Keratinocyte (primary cell): ENCODE results near the gene F7. TPM values are rescaled to one million over a fixed set of nuclear protein-coding genes. Genes with fewer than 3 reads are reported as not detected.

Source experiments
- DNase-seq: peaks from one replicate; pipeline ENCODE4 v3.0.0-alpha.2; 2011; ENCODE audit warnings: low read depth, missing footprints, low spot score
- FAIRE-seq: peaks from 2 replicates; lab custom pipeline; 2011; peaks lifted over from hg19 to GRCh38; lab: Jason Lieb, UNC
- H2AFZ ChIP-seq: 2 replicates; pipeline ENCODE4 v1.6.0; 2012; ENCODE audit warnings: low read length, control low read depth, inconsistent platforms; ENCODE audit not compliant: control insufficient read depth
- H3K27ac ChIP-seq: 2 replicates; pipeline ENCODE4 v1.5.1; 2011; ENCODE audit warnings: low read length; ENCODE audit not compliant: control insufficient read depth, insufficient read depth
- H3K27me3 ChIP-seq: 3 replicates; pipeline ENCODE4 v1.6.0; 2011; ENCODE audit warnings: low read length; ENCODE audit not compliant: control insufficient read depth, insufficient read depth; ENCODE audit errors: extremely low read depth
- H3K36me3 ChIP-seq, 2 experiments: 2 replicates in 1 of 2; 3 replicates in 1 of 2; pipeline ENCODE4 v1.5.1; 2011; ENCODE audit warnings: low read length in 2 of 2, mild to moderate bottlenecking in 1 of 2; ENCODE audit not compliant: control insufficient read depth in 2 of 2, insufficient read depth in 2 of 2; ENCODE audit errors: extremely low read depth in 1 of 2
- H3K4me1 ChIP-seq: 3 replicates; pipeline ENCODE4 v1.5.1; 2011; ENCODE audit warnings: low read length; ENCODE audit not compliant: control insufficient read depth, insufficient read depth; ENCODE audit errors: extremely low read depth
- H3K4me2 ChIP-seq: 3 replicates; pipeline ENCODE4 v1.6.0; 2011; ENCODE audit warnings: low read depth, low read length; ENCODE audit not compliant: control insufficient read depth, insufficient read depth; ENCODE audit errors: extremely low read depth
- H3K4me3 ChIP-seq, 3 experiments: fragments of 200-600 bp in 1 of 3; sonication (generic) in 1 of 3; 2 replicates in 2 of 3; 3 replicates in 1 of 3; pipeline ENCODE4 v1.5.1; 2011 to 2016; ENCODE audit warnings: low read length in 3 of 3, mild to moderate bottlenecking in 3 of 3, control low read depth in 2 of 3, inconsistent platforms in 1 of 3, low read depth in 1 of 3, mixed read lengths in 1 of 3, mixed run types in 1 of 3, moderate library complexity in 1 of 3; ENCODE audit not compliant: control insufficient read depth in 2 of 3, insufficient read depth in 2 of 3; ENCODE audit errors: extremely low read depth in 1 of 3
- H3K79me2 ChIP-seq: 2 replicates; pipeline ENCODE4 v1.6.0; 2012; ENCODE audit warnings: low read length; ENCODE audit not compliant: control insufficient read depth, insufficient read depth
- H3K9ac ChIP-seq: 3 replicates; pipeline ENCODE4 v1.6.0; 2011; ENCODE audit warnings: low read length; ENCODE audit not compliant: control insufficient read depth, insufficient read depth; ENCODE audit errors: extremely low read depth
- H3K9me1 ChIP-seq: 3 replicates; pipeline ENCODE4 v1.6.0; 2011; ENCODE audit warnings: low read length; ENCODE audit not compliant: control insufficient read depth, insufficient read depth; ENCODE audit errors: extremely low read depth
- H3K9me3 ChIP-seq: 2 replicates; pipeline ENCODE4 v1.5.1; 2012; ENCODE audit warnings: low read depth, low read length; ENCODE audit not compliant: control insufficient read depth
- H4K20me1 ChIP-seq: 3 replicates; pipeline ENCODE4 v1.6.0; 2011; ENCODE audit warnings: low read length; ENCODE audit not compliant: control insufficient read depth, insufficient read depth; ENCODE audit errors: extremely low read depth
- EZH2 ChIP-seq: IDR thresholded peaks from one replicate; pipeline ENCODE4 v1.6.1; 2012; ENCODE audit warnings: inconsistent platforms, mild to moderate bottlenecking, low read length, moderate library complexity
- dilution Hi-C: fragments of 300-500 bp; cut with MboI; formaldehyde crosslinking; loops from one replicate; pipeline ENCODE4 v1.7.0; 2020; ENCODE audit warnings: low sequenced_read_pairs; ENCODE audit not compliant: extremely low pct_ligation_motif_present
- polyA plus RNA-seq, 5 experiments: library from polyadenylated mRNA; depleted of rRNA in 3 of 5; stranded (reverse) in 3 of 5; stranded (forward) in 1 of 5; unstranded in 1 of 5; fragments of >200 nt; gene quantifications; 1 replicate in 1 of 5; 2 replicates in 3 of 5; 3 replicates in 1 of 5; pipeline versions ENCODE4 v1.2.1 to v1.2.3, GENCODE V29; 2011 to 2012; ENCODE audit warnings: missing spikeins in 2 of 5, low read depth in 1 of 5, low replicate concordance in 1 of 5
- TF ChIP-seq, protein P1 (sequence below), 3 experiments: IDR thresholded peaks in 1 of 3; conservative IDR thresholded peaks in 1 of 3; optimal IDR thresholded peaks in 1 of 3; 2 replicates in 2 of 3; 3 replicates in 1 of 3; pipeline versions ENCODE3 to v1.5.1; 2011; ENCODE audit warnings: low read length in 3 of 3, mild to moderate bottlenecking in 3 of 3, moderate library complexity in 2 of 3, control low read depth in 1 of 3, inconsistent platforms in 1 of 3; ENCODE audit not compliant: insufficient read depth in 2 of 3; ENCODE audit errors: extremely low read depth in 1 of 3

F7 gene
- polyA plus RNA-seq, 1 donor (not counting 4 experiments of a cell fraction or from before 2014, with no cell fraction given), result not detected

DNA sequence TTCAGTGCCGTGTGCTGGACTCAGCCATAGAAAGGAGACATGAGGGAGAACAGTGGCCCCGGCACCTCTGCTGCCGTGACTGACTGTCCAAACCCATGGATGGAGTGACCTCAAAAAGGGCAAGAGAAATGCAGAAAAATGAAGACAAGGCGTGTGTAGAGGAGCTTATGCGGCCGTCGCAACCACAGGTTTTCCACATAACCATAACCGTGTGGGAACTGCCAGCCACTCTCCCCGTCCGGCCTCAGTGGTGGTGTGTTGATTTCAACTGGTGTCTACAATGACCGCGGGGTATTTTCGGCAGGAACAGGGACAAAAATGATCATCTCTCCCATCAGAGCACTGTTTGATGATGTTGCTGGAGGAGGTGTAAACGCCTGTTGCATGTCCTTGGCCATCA lies 42.9 kb upstream of the F7 start:
- Histone ChIP-seq H3K9ac (no peak overlapping the region), H2AFZ (no peak overlapping the region), H3K4me1 (no peaks in the 10 kb centered on the region), H3K4me3 (no peak overlapping the region), H3K9me1 (no peaks in the 10 kb centered on the region), H4K20me1 (no peaks in the 10 kb centered on the region), H3K27me3 (no peaks in the 10 kb centered on the region), H3K36me3 (no peaks in the 10 kb centered on the region), H3K4me2 (no peak overlapping the region), H3K27ac (no peak overlapping the region), H3K79me2 (no peaks in the 10 kb centered on the region), H3K9me3 (peaks cover 4% of the 10 kb centered on the region)
- DNase-seq (no peak), FAIRE-seq (no peak)
- dilution Hi-C loops, result no loop called here
- TF ChIP-seq, protein P1, sequence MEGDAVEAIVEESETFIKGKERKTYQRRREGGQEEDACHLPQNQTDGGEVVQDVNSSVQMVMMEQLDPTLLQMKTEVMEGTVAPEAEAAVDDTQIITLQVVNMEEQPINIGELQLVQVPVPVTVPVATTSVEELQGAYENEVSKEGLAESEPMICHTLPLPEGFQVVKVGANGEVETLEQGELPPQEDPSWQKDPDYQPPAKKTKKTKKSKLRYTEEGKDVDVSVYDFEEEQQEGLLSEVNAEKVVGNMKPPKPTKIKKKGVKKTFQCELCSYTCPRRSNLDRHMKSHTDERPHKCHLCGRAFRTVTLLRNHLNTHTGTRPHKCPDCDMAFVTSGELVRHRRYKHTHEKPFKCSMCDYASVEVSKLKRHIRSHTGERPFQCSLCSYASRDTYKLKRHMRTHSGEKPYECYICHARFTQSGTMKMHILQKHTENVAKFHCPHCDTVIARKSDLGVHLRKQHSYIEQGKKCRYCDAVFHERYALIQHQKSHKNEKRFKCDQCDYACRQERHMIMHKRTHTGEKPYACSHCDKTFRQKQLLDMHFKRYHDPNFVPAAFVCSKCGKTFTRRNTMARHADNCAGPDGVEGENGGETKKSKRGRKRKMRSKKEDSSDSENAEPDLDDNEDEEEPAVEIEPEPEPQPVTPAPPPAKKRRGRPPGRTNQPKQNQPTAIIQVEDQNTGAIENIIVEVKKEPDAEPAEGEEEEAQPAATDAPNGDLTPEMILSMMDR (optimal IDR thresholded peaks at IDR 0.05 in 1 of 3, IDR thresholded peaks at IDR 0.05 in 1 of 3, conservative IDR thresholded peaks at IDR 0.05 in 1 of 3; ENCODE audit: extremely low read depth in 1 of 3, insufficient read depth in 2 of 3, low read length in 3 of 3), result no peak
- no peak for TF ChIP-seq EZH2

DNA sequence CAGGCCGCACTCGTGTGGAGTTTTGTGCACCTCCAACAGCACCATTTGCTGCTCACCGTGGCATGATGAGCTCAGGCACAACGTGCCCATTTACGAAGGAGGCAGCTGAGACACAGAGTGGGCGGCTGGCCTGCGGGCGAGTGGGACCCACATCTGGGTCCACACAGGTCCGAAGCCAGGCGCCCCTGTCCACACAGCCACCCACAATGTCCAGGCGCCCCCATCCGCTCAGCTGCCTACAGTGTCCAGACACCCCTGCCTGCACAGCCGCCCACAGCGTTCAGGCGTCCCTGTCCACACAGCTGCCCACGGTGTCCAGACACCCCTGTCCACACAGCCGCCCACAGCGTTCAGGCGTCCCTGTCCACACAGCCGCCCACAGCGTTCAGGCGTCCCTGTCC lies 42.5 kb upstream of the F7 start:
- dilution Hi-C loops, result no loop called here
- no peak overlapping the region for H3K4me2 ChIP-seq
- FAIRE-seq, result no peak
- no peaks in the 10 kb centered on the region for H3K9me1 ChIP-seq
- peaks cover 3% of the 10 kb centered on the region for H3K9me3 ChIP-seq
- H3K4me1 ChIP-seq, result no peaks in the 10 kb centered on the region
- DNase-seq, result no peak
- H3K27me3 ChIP-seq, result no peaks in the 10 kb centered on the region
- H3K27ac ChIP-seq, result no peak overlapping the region
- H3K36me3 ChIP-seq, result no peaks in the 10 kb centered on the region
- no peak overlapping the region for H3K4me3 ChIP-seq
- H3K9ac ChIP-seq, result no peak overlapping the region
- H4K20me1 ChIP-seq, result no peaks in the 10 kb centered on the region
- H3K79me2 ChIP-seq, result no peaks in the 10 kb centered on the region
- TF ChIP-seq, protein P1 (optimal IDR thresholded peaks at IDR 0.05 in 1 of 3, IDR thresholded peaks at IDR 0.05 in 1 of 3, conservative IDR thresholded peaks at IDR 0.05 in 1 of 3; ENCODE audit: extremely low read depth in 1 of 3, insufficient read depth in 2 of 3, low read length in 3 of 3), result no peak
- TF ChIP-seq EZH2, result no peak
- no peak overlapping the region for H2AFZ ChIP-seq
